Measurements from ENCODE around the gene SHISA6. TPM values are rescaled to one million over a fixed set of nuclear protein-coding genes. Genes with fewer than 3 reads are reported as not detected.

The SHISA6 gene
- total RNA-seq, 3 donors from 2014 or later, result 0.20 to 0.77 (median 0.73) TPM

GRCh38 chr17:11589716-11590115 is 348.7 kb downstream of the SHISA6 start:
- TF ChIP-seq CTCF (IDR thresholded peaks at IDR 0.05), result no peak
- Histone ChIP-seq H3K9me3 (no peaks in the 10 kb centered on the region), H3K4me3 (no peak overlapping the region), H3K4me1 (ENCODE audit: low read depth) (no peaks in the 10 kb centered on the region), H3K36me3 (ENCODE audit: low read depth) (no peaks in the 10 kb centered on the region)
- DNase-seq (no peak), ATAC-seq (peak; percentile 34)
- intact Hi-C loops (cut with DNase I, micrococcal nuclease), result no loop called here

GRCh38 chr17:11598274-11599221 is 357.5 kb downstream of the SHISA6 start, which contains the start of gene DNAH9:
DNAH9 (plus strand) TSS chr17:11598470; CDS start chr17:11598499, 29 bp downstream.
- Histone ChIP-seq H3K4me3 (peak within 1 kb of the TSS; percentile 3), H3K9me3 (no peaks in the 10 kb centered on the region), H3K36me3 (ENCODE audit: low read depth) (no peaks in the 10 kb centered on the region), H3K4me1 (ENCODE audit: low read depth) (no peaks in the 10 kb centered on the region)
- ATAC-seq, result peak; percentile 99
- no peak for TF ChIP-seq CTCF (IDR thresholded peaks at IDR 0.05)
- intact Hi-C loops (cut with DNase I, micrococcal nuclease), result no loop called here
- peak; percentile 96 to 98 (median 96) for DNase-seq

- Histone ChIP-seq H3K4me1 (ENCODE audit: low read depth) (no peaks in the 10 kb centered on the region), H3K36me3 (ENCODE audit: low read depth) (no peaks in the 10 kb centered on the region), H3K4me3 (no peak overlapping the region), H3K9me3 (no peaks in the 10 kb centered on the region)
- no peak for ATAC-seq
- no peak for TF ChIP-seq CTCF (IDR thresholded peaks at IDR 0.05)
- no peak for DNase-seq
- intact Hi-C loops (cut with DNase I, micrococcal nuclease), result no loop called here
Measured at GRCh38 chr17:11601661-11602060, 360.6 kb downstream of the SHISA6 start.

GRCh38 chr17:11608396-11608795 is 367.4 kb downstream of the SHISA6 start:
- Histone ChIP-seq H3K9me3 (no peaks in the 10 kb centered on the region), H3K4me1 (ENCODE audit: low read depth) (peaks cover 15% of the 10 kb centered on the region), H3K4me3 (no peak overlapping the region), H3K36me3 (ENCODE audit: low read depth) (no peaks in the 10 kb centered on the region)
- intact Hi-C loops (cut with DNase I, micrococcal nuclease), result no loop called here
- DNase-seq (peak in 2 of 3 donors; percentile 45 to 77), ATAC-seq (peak; percentile 95)
- no peak for TF ChIP-seq CTCF (IDR thresholded peaks at IDR 0.05)

GRCh38 chr17:11610999-11611566 is 370.1 kb downstream of the SHISA6 start:
- ATAC-seq, result no peak
- H3K4me1 ChIP-seq (ENCODE audit: low read depth), result peaks cover 15% of the 10 kb centered on the region
- DNase-seq, result no peak
- no peak overlapping the region for H3K4me3 ChIP-seq
- TF ChIP-seq CTCF (IDR thresholded peaks at IDR 0.05), result no peak
- no peaks in the 10 kb centered on the region for H3K9me3 ChIP-seq
- intact Hi-C loops (cut with DNase I, micrococcal nuclease), result no loop called here
- H3K36me3 ChIP-seq (ENCODE audit: low read depth), result no peaks in the 10 kb centered on the region

Measured in mucosa of descending colon (tissue), 3 donors.